Neural cell (in vitro differentiated cells): ENCODE measurements around the gene GMPPA.

Source experiments
- CTCF ChIP-seq: fragments of 450-650 bp; IDR thresholded peaks from 2 replicates; pipeline ENCODE4 v1.5.1; 2014; ENCODE audit warnings: antibody characterized with exemption, mild to moderate bottlenecking, moderate library complexity; ENCODE audit not compliant: poor library complexity, severe bottlenecking
- EZH2 ChIP-seq: fragments of 200-600, 300-800 bp; shearing (Covaris generic), sonication (generic); IDR thresholded peaks from 2 replicates; pipeline ENCODE4 v1.6.1; 2014; ENCODE audit warnings: antibody characterized with exemption, low read length, borderline replicate concordance, mild to moderate bottlenecking; ENCODE audit not compliant: insufficient read depth, poor library complexity, severe bottlenecking
- MXI1 ChIP-seq: fragments of 450-650 bp; conservative IDR thresholded peaks from 2 replicates; pipeline ENCODE4 v1.6.1; 2014; ENCODE audit warnings: antibody characterized with exemption, mild to moderate bottlenecking; ENCODE audit not compliant: poor library complexity, severe bottlenecking
- POLR2AphosphoS5 ChIP-seq: IDR thresholded peaks from 2 replicates; pipeline ENCODE4 v1.6.1; 2012
- RAD21 ChIP-seq: fragments of 450-650 bp; conservative IDR thresholded peaks from 2 replicates; pipeline ENCODE4 v1.6.1; 2014; ENCODE audit warnings: antibody characterized with exemption, mild to moderate bottlenecking, moderate library complexity
- REST ChIP-seq: IDR thresholded peaks from 2 replicates; pipeline ENCODE4 v1.6.1; 2012; ENCODE audit warnings: borderline replicate concordance
- TAF1 ChIP-seq: IDR thresholded peaks from 2 replicates; pipeline ENCODE4 v1.6.1; 2012; ENCODE audit warnings: low read depth

GRCh38 chr2:219512524-219513216, 14.0 kb downstream of the GMPPA start:
- TF ChIP-seq RAD21: no peak
- no peak for TF ChIP-seq CTCF
- no peak for TF ChIP-seq EZH2
- no peak for TF ChIP-seq POLR2AphosphoS5
- no peak for TF ChIP-seq TAF1
- TF ChIP-seq REST: no peak
- TF ChIP-seq MXI1: no peak
